Measurements from ENCODE around the gene PDE1C.
A peak's percentile ranks its signal among the peaks of the same experiment; 100 is the strongest.

PDE1C gene

DNA sequence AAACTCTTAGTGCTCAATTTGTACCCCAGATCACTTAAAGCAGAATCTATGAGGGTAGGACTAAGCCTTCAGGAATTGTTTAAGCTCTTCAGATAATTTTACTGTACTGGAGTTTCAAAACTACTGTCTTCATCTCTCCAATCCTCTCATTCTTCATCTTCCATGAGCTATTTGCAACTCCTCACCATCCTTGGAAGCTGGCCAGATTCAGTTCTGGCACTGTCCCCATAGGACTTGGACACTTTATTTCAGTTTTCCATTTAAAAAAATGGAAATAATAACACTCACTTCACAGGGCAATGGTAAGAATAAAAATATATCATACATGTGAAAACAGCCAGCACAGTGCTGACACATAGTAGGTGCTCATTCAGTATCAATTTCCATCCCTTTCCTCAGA, 308.6 kb downstream of the PDE1C start:
- H3K27ac ChIP-seq (ENCODE audit: low read length) = no peak overlapping the region

GRCh38 chr7:31758755-31759154, 311.5 kb downstream of the PDE1C start:
- H3K36me3 ChIP-seq (ENCODE audit: control insufficient read depth, insufficient read depth, low read length) = no peaks in the 10 kb centered on the region
- no peak overlapping the region for H3K4me3 ChIP-seq (ENCODE audit: low read length)
- H3K9me3 ChIP-seq (ENCODE audit: control insufficient read depth, insufficient read depth, low read length) = no peaks in the 10 kb centered on the region
- no CpG with 5 or more reads among the region's 3 CpGs for WGBS (ENCODE audit: insufficient coverage, insufficient read length)
- no peak for DNase-seq (ENCODE audit: low read depth, low spot score)
- H3K4me1 ChIP-seq (ENCODE audit: control insufficient read depth, insufficient read depth, low read length) = no peaks in the 10 kb centered on the region
- no peak overlapping the region for H3K27ac ChIP-seq (ENCODE audit: low read length)
- H3K27me3 ChIP-seq (ENCODE audit: control insufficient read depth, insufficient read depth, low read length) = peaks cover 26% of the 10 kb centered on the region

More for the DNA sequence above, 308.6 kb downstream of the PDE1C start:
- H3K27me3 ChIP-seq (ENCODE audit: control insufficient read depth, insufficient read depth, low read length) = peaks cover 44% of the 10 kb centered on the region
- no peak overlapping the region for H3K4me3 ChIP-seq (ENCODE audit: low read length)
- H3K4me1 ChIP-seq (ENCODE audit: control insufficient read depth, insufficient read depth, low read length) = no peaks in the 10 kb centered on the region
- no peaks in the 10 kb centered on the region for H3K36me3 ChIP-seq (ENCODE audit: control insufficient read depth, insufficient read depth, low read length)
- no peaks in the 10 kb centered on the region for H3K9me3 ChIP-seq (ENCODE audit: control insufficient read depth, insufficient read depth, low read length)
- DNase-seq (ENCODE audit: low read depth, low spot score) = no peak

DNA sequence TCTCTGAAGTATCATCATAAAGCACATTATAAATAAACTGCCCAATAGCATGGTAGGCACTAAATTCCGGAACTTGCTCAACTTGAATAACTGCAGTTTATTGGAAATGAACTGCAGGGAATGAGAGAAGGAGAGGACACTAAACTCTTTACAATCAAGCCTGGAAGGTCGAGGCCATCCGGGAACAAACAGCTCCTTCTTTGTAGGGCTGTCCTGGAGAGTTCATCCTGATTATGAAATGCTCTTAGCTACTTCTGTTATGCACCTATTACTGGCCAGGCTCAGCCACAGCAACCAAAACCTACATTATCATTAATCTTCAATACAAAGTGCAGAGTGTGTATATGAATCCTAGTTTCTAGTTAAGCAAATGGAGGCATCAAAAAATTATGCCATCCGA, 318.5 kb downstream of the PDE1C start:
- Histone ChIP-seq H3K4me1 (ENCODE audit: control insufficient read depth, insufficient read depth, low read length) (no peaks in the 10 kb centered on the region), H3K9me3 (ENCODE audit: control insufficient read depth, insufficient read depth, low read length) (no peaks in the 10 kb centered on the region), H3K27me3 (ENCODE audit: control insufficient read depth, insufficient read depth, low read length) (no peaks in the 10 kb centered on the region; the same call in 1 of the 2 replicates), H3K36me3 (ENCODE audit: control insufficient read depth, insufficient read depth, low read length) (no peaks in the 10 kb centered on the region), H3K27ac (ENCODE audit: low read length) (no peak overlapping the region), H3K4me3 (ENCODE audit: low read length) (no peak overlapping the region)
- DNase-seq (ENCODE audit: low read depth, low spot score) = no peak
- WGBS (ENCODE audit: insufficient coverage, insufficient read length) = no CpG with 5 or more reads among the region's 4 CpGs

DNA sequence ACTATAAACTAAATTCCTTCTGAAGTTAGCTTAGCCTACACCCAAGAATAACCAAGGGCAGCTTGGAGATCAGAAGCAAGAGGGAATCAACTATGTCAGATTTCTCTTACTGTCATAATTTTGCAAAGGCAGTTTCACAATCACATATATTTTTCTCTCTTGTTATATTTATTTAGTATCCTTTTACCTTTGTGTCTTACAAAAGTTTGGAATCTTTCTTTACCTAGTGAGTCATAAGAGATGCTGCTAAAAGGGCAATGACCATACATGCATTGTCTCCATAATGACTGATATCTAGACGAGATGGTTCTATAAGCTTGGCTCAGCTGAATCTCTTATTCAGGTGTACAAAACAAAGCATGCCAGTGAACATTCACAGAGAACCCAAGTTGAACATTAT, 322.1 kb downstream of the PDE1C start:
- no peaks in the 10 kb centered on the region for H3K4me1 ChIP-seq (ENCODE audit: control insufficient read depth, insufficient read depth, low read length)
- no peaks in the 10 kb centered on the region for H3K36me3 ChIP-seq (ENCODE audit: control insufficient read depth, insufficient read depth, low read length)
- H3K27ac ChIP-seq (ENCODE audit: low read length) = no peak overlapping the region
- H3K9me3 ChIP-seq (ENCODE audit: control insufficient read depth, insufficient read depth, low read length) = no peaks in the 10 kb centered on the region
- no peak for DNase-seq (ENCODE audit: low read depth, low spot score)
- H3K27me3 ChIP-seq (ENCODE audit: control insufficient read depth, insufficient read depth, low read length) = no peaks in the 10 kb centered on the region; the same call in 1 of the 2 replicates
- no peak overlapping the region for H3K4me3 ChIP-seq (ENCODE audit: low read length)
- no CpG with 5 or more reads among the region's 1 CpG for WGBS (ENCODE audit: insufficient coverage, insufficient read length)

DNA sequence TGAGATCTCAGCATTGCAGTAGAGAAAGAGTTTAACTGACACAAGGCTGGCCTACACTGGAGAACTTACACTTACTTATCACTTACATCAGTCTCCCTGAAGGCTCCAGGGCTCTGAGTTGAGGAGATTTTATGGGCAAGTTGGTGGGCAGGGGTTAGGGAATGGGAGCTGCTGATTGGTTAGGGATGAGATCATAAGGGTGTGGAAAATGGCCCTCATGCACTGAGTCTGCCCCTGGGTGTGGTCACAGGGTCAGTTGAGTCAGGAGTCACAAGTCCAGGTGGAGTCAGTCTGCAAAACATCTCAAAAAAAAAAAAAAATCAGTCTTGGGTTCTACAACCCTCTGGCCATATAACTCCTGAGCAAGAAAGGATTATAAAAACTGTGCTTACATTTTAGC, 322.7 kb downstream of the PDE1C start:
- H3K27me3 ChIP-seq (ENCODE audit: control insufficient read depth, insufficient read depth, low read length) = no peaks in the 10 kb centered on the region; the same call in 1 of the 2 replicates
- no peaks in the 10 kb centered on the region for H3K36me3 ChIP-seq (ENCODE audit: control insufficient read depth, insufficient read depth, low read length)
- no peak for DNase-seq (ENCODE audit: low read depth, low spot score)
- no peak overlapping the region for H3K4me3 ChIP-seq (ENCODE audit: low read length)
- no peaks in the 10 kb centered on the region for H3K9me3 ChIP-seq (ENCODE audit: control insufficient read depth, insufficient read depth, low read length)
- H3K4me1 ChIP-seq (ENCODE audit: control insufficient read depth, insufficient read depth, low read length) = no peaks in the 10 kb centered on the region
- H3K27ac ChIP-seq (ENCODE audit: low read length) = no peak overlapping the region

DNA sequence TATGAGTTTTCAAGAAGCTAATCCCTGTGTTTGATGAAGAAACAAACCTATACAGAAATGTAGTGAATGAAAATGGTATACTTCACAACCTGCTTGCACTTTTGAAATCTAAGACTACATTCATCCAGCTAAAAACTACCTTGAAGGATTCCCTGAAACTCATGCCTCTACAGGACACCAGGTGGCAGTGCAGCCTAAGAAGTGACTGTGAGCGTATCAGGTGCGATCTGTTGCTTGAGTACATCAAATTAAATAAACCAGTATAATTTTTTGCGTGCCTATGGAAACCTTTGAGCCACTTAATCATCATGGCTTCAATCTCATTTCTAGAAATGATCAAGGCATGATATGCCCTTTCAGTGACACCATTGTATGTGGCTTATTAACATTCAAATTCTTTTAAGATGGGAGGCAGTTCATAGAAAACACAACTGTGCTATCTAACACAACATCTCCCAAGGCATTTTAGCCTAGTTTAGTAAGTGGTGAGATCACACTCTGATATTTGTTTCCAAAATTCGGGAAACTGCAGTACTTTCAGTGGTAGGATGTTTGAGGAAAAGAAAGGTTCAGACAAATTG, 325.8 kb downstream of the PDE1C start:
- H3K27ac ChIP-seq (ENCODE audit: low read length) = no peak overlapping the region
- DNase-seq (ENCODE audit: low read depth, low spot score) = no peak
- no peaks in the 10 kb centered on the region for H3K9me3 ChIP-seq (ENCODE audit: control insufficient read depth, insufficient read depth, low read length)
- H3K4me3 ChIP-seq (ENCODE audit: low read length) = no peak overlapping the region
- no peaks in the 10 kb centered on the region for H3K4me1 ChIP-seq (ENCODE audit: control insufficient read depth, insufficient read depth, low read length)
- no CpG with 5 or more reads among the region's 4 CpGs for WGBS (ENCODE audit: insufficient coverage, insufficient read length)
- no peaks in the 10 kb centered on the region for H3K36me3 ChIP-seq (ENCODE audit: control insufficient read depth, insufficient read depth, low read length)
- no peaks in the 10 kb centered on the region for H3K27me3 ChIP-seq (ENCODE audit: control insufficient read depth, insufficient read depth, low read length)

- H3K4me1 ChIP-seq (ENCODE audit: control insufficient read depth, insufficient read depth, low read length) = no peaks in the 10 kb centered on the region
- H3K36me3 ChIP-seq (ENCODE audit: control insufficient read depth, insufficient read depth, low read length) = no peaks in the 10 kb centered on the region
- no peaks in the 10 kb centered on the region for H3K9me3 ChIP-seq (ENCODE audit: control insufficient read depth, insufficient read depth, low read length)
- no peaks in the 10 kb centered on the region for H3K27me3 ChIP-seq (ENCODE audit: control insufficient read depth, insufficient read depth, low read length)
- WGBS (ENCODE audit: insufficient coverage, insufficient read length) = no CpG with 5 or more reads among the region's 4 CpGs
- H3K27ac ChIP-seq (ENCODE audit: low read length) = no peak overlapping the region
- H3K4me3 ChIP-seq (ENCODE audit: low read length) = no peak overlapping the region
- DNase-seq (ENCODE audit: low read depth, low spot score) = no peak
Measured at GRCh38 chr7:31741852-31742251, 328.4 kb downstream of the PDE1C start.

DNA sequence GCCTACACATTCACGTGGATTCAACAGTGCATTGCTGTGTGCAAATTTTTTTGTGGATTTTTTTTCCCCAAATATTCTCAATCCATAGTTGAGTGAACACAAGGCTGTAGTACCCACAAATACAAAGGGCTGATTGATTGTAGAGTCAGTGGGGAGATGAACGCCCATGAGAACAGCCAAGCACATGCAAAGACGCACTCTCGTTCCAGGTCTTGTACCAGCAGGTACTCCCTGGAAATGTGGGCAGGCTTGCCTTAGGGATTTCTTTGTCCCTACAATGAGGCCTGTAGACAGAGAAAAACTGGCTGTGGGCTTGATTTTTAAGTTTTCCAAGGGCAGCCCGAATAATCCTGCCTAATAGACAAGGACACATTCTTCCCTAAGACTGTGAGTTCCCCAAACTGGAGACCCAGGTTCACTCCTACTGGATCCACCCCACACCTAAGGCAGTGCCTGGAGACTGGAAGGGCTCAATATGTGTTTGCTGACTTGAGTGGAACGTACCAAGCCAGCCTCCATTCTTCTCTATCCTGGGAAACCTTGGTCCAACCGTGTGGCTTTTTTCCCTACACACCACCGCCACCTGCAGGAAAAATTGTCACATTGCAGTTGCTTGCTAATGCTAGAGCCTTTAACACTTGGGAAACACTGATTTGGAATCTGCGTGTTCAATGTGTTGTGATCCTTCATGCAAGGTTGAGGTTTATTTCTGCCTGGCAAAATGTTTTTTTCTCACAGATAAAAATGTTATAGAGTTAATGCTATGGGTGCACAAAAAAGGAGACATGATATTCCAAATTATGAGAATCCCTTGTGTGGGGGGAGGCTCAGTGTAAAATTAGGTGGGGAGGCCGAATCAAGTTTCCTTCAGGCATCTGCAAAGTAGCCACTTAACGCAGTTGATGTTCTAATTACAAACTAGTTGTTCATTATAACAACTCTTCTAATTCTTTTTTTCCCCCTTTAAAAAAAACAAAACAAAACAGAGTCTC, 333.9 kb downstream of the PDE1C start:
- DNase-seq (ENCODE audit: low read depth, low spot score) = peak; percentile 68
- no peak overlapping the region for H3K27ac ChIP-seq (ENCODE audit: low read length)
- no peaks in the 10 kb centered on the region for H3K36me3 ChIP-seq (ENCODE audit: control insufficient read depth, insufficient read depth, low read length)
- H3K4me3 ChIP-seq (ENCODE audit: low read length) = no peak overlapping the region
- no peaks in the 10 kb centered on the region for H3K4me1 ChIP-seq (ENCODE audit: control insufficient read depth, insufficient read depth, low read length)
- H3K27me3 ChIP-seq (ENCODE audit: control insufficient read depth, insufficient read depth, low read length) = no peaks in the 10 kb centered on the region
- H3K9me3 ChIP-seq (ENCODE audit: control insufficient read depth, insufficient read depth, low read length) = no peaks in the 10 kb centered on the region
- no CpG with 5 or more reads among the region's 11 CpGs for WGBS (ENCODE audit: insufficient coverage, insufficient read length)

DNA sequence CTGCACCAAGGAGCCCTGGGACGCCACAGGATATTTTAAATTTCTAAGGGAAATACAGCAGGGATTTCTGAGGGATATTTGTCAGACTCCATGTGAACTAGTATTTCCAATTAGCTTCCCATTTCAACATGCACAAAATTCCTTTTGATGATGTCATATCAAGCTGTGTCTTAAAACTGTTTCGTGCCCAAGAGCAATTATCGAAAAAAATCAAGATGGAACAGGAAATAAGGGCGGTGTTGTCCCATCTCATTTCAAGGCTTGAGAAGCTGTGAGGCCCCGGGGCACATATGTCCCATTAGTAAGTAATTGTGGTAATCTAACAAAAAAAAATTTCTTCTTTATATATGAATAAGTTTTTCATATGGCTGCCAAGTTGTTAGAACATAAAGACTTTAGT, 335.8 kb downstream of the PDE1C start:
- DNase-seq (ENCODE audit: low read depth, low spot score) = no peak
- no peak overlapping the region for H3K4me3 ChIP-seq (ENCODE audit: low read length)
- H3K36me3 ChIP-seq (ENCODE audit: control insufficient read depth, insufficient read depth, low read length) = no peaks in the 10 kb centered on the region
- no peaks in the 10 kb centered on the region for H3K9me3 ChIP-seq (ENCODE audit: control insufficient read depth, insufficient read depth, low read length)
- no peaks in the 10 kb centered on the region for H3K4me1 ChIP-seq (ENCODE audit: control insufficient read depth, insufficient read depth, low read length)
- H3K27me3 ChIP-seq (ENCODE audit: control insufficient read depth, insufficient read depth, low read length) = no peaks in the 10 kb centered on the region
- no peak overlapping the region for H3K27ac ChIP-seq (ENCODE audit: low read length)
- no CpG with 5 or more reads among the region's 5 CpGs for WGBS (ENCODE audit: insufficient coverage, insufficient read length)

GRCh38 chr7:31729195-31729804, 340.9 kb downstream of the PDE1C start:
- Histone ChIP-seq H3K9me3 (ENCODE audit: control insufficient read depth, insufficient read depth, low read length) (no peaks in the 10 kb centered on the region), H3K4me3 (ENCODE audit: low read length) (no peak overlapping the region), H3K27me3 (ENCODE audit: control insufficient read depth, insufficient read depth, low read length) (no peaks in the 10 kb centered on the region; the same call in 1 of the 2 replicates), H3K4me1 (ENCODE audit: control insufficient read depth, insufficient read depth, low read length) (no peaks in the 10 kb centered on the region), H3K27ac (ENCODE audit: low read length) (no peak overlapping the region), H3K36me3 (ENCODE audit: control insufficient read depth, insufficient read depth, low read length) (no peaks in the 10 kb centered on the region)
- WGBS (ENCODE audit: insufficient coverage, insufficient read length) = no CpG with 5 or more reads among the region's 3 CpGs
- DNase-seq (ENCODE audit: low read depth, low spot score) = no peak

Data from iPS DF 6.9 (cell line).